HEK293 (cell line): ENCODE results near the gene CDCA3.
A peak's percentile ranks its signal among the peaks of the same experiment; 100 is the strongest.

Experiments
- EGR2 ChIP-seq: fragments of 450-650 bp; formaldehyde crosslinking; IDR thresholded peaks from 2 replicates; pipeline ENCODE4 v1.5.1; 2016; ENCODE audit warnings: low read depth, missing biosample characterization, missing genetic modification characterization
- KLF1 ChIP-seq: fragments of 450-650 bp; formaldehyde crosslinking; IDR thresholded peaks from 2 replicates; pipeline ENCODE4 v1.5.1; 2016; ENCODE audit warnings: missing biosample characterization, missing genetic modification characterization
- KLF17 ChIP-seq: fragments of 450-650 bp; formaldehyde crosslinking; IDR thresholded peaks from 2 replicates; pipeline ENCODE4 v1.5.1; 2016; ENCODE audit warnings: missing biosample characterization, missing genetic modification characterization
- KLF8 ChIP-seq: fragments of 450-650 bp; formaldehyde crosslinking; IDR thresholded peaks from 2 replicates; pipeline ENCODE4 v1.5.1; 2016; ENCODE audit warnings: missing biosample characterization, missing genetic modification characterization
- PATZ1 ChIP-seq: fragments of 450-650 bp; formaldehyde crosslinking; IDR thresholded peaks from 2 replicates; pipeline ENCODE4 v1.5.1; 2016; ENCODE audit warnings: missing biosample characterization, missing genetic modification characterization
- SP2 ChIP-seq: fragments of 450-650 bp; formaldehyde crosslinking; IDR thresholded peaks from 2 replicates; pipeline ENCODE4 v1.5.1; 2016; ENCODE audit warnings: missing biosample characterization, missing genetic modification characterization
- ZBTB17 ChIP-seq: fragments of 450-650 bp; formaldehyde crosslinking; IDR thresholded peaks from 2 replicates; pipeline ENCODE4 v1.5.1; 2016; ENCODE audit warnings: missing biosample characterization, missing genetic modification characterization
- ZBTB20 ChIP-seq: fragments of 450-650 bp; formaldehyde crosslinking; IDR thresholded peaks from 2 replicates; pipeline ENCODE4 v1.5.1; 2016; ENCODE audit warnings: missing biosample characterization, missing genetic modification characterization
- ZBTB8A ChIP-seq: fragments of 450-650 bp; formaldehyde crosslinking; IDR thresholded peaks from 2 replicates; pipeline ENCODE4 v1.5.1; 2016; ENCODE audit warnings: missing biosample characterization, missing genetic modification characterization
- ZEB2 ChIP-seq: fragments of 450-650 bp; formaldehyde crosslinking; IDR thresholded peaks from 2 replicates; pipeline ENCODE4 v1.5.1; 2016; ENCODE audit warnings: missing biosample characterization, missing genetic modification characterization
- ZNF155 ChIP-seq: fragments of 450-650 bp; formaldehyde crosslinking; IDR thresholded peaks from 2 replicates; pipeline ENCODE4 v1.5.1; 2016; ENCODE audit warnings: missing biosample characterization, missing genetic modification characterization
- ZNF157 ChIP-seq: fragments of 450-650 bp; formaldehyde crosslinking; IDR thresholded peaks from 2 replicates; pipeline ENCODE4 v1.5.1; 2016; ENCODE audit warnings: missing biosample characterization, missing genetic modification characterization
- ZNF223 ChIP-seq: fragments of 450-650 bp; formaldehyde crosslinking; IDR thresholded peaks from 2 replicates; pipeline ENCODE4 v1.5.1; 2016; ENCODE audit warnings: missing biosample characterization, missing genetic modification characterization
- ZNF239 ChIP-seq: fragments of 450-650 bp; formaldehyde crosslinking; IDR thresholded peaks from 2 replicates; pipeline ENCODE4 v1.5.1; 2016; ENCODE audit warnings: missing biosample characterization, missing genetic modification characterization
- ZNF24 ChIP-seq: fragments of 450-650 bp; formaldehyde crosslinking; IDR thresholded peaks from 2 replicates; pipeline ENCODE4 v1.5.1; 2016; ENCODE audit warnings: missing biosample characterization, missing genetic modification characterization
- ZNF341 ChIP-seq: fragments of 450-650 bp; formaldehyde crosslinking; IDR thresholded peaks from 2 replicates; pipeline ENCODE4; 2016; ENCODE audit warnings: low read depth, missing biosample characterization, missing genetic modification characterization
- ZNF362 ChIP-seq: fragments of 450-650 bp; formaldehyde crosslinking; IDR thresholded peaks from 2 replicates; pipeline ENCODE4 v1.5.1; 2016; ENCODE audit warnings: missing biosample characterization, missing genetic modification characterization
- ZNF426 ChIP-seq: fragments of 450-650 bp; formaldehyde crosslinking; IDR thresholded peaks from 2 replicates; pipeline ENCODE4 v1.5.1; 2017; ENCODE audit warnings: missing biosample characterization, missing genetic modification characterization, mild to moderate bottlenecking, inconsistent platforms, moderate library complexity
- ZNF521 ChIP-seq: fragments of 450-650 bp; formaldehyde crosslinking; IDR thresholded peaks from 2 replicates; pipeline ENCODE4 v1.5.1; 2017; ENCODE audit warnings: missing biosample characterization, mild to moderate bottlenecking, missing genetic modification characterization
- ZNF558 ChIP-seq: fragments of 450-650 bp; formaldehyde crosslinking; IDR thresholded peaks from 2 replicates; pipeline ENCODE4 v1.5.1; 2016; ENCODE audit warnings: missing biosample characterization, missing genetic modification characterization
- ZNF561 ChIP-seq: fragments of 450-650 bp; IDR thresholded peaks from 2 replicates; pipeline ENCODE4 v1.5.1; 2018; ENCODE audit warnings: missing biosample characterization, missing genetic modification characterization, borderline replicate concordance
- ZNF600 ChIP-seq: fragments of 450-650 bp; formaldehyde crosslinking; IDR thresholded peaks from 2 replicates; pipeline ENCODE4 v1.5.1; 2016; ENCODE audit warnings: missing biosample characterization, missing genetic modification characterization
- ZNF629 ChIP-seq: fragments of 450-650 bp; formaldehyde crosslinking; IDR thresholded peaks from 2 replicates; pipeline ENCODE4 v1.5.1; 2017; ENCODE audit warnings: missing biosample characterization, missing genetic modification characterization
- ZNF645 ChIP-seq: fragments of 450-650 bp; formaldehyde crosslinking; IDR thresholded peaks from 2 replicates; pipeline ENCODE4; 2016; ENCODE audit warnings: missing biosample characterization, missing genetic modification characterization
- ZNF692 ChIP-seq: fragments of 450-650 bp; formaldehyde crosslinking; IDR thresholded peaks from 2 replicates; pipeline ENCODE4 v1.5.1; 2016; ENCODE audit warnings: missing biosample characterization, missing genetic modification characterization
- ZNF704 ChIP-seq: fragments of 450-650 bp; formaldehyde crosslinking; IDR thresholded peaks from 2 replicates; pipeline ENCODE4 v1.5.1; 2016; ENCODE audit warnings: missing biosample characterization, missing genetic modification characterization
- ZNF768 ChIP-seq: fragments of 450-650 bp; formaldehyde crosslinking; IDR thresholded peaks from 2 replicates; pipeline ENCODE4 v1.5.1; 2018; ENCODE audit warnings: missing biosample characterization, mild to moderate bottlenecking, missing genetic modification characterization
- ZNF837 ChIP-seq: fragments of 450-650 bp; formaldehyde crosslinking; IDR thresholded peaks from 2 replicates; pipeline ENCODE4 v1.5.1; 2016; ENCODE audit warnings: missing biosample characterization, missing genetic modification characterization
- ZSCAN30 ChIP-seq: fragments of 450-650 bp; IDR thresholded peaks from 2 replicates; pipeline ENCODE4 v1.5.1; 2018; ENCODE audit warnings: missing biosample characterization, mild to moderate bottlenecking, missing genetic modification characterization, moderate library complexity
- TF ChIP-seq, protein P1 (sequence below): fragments of 450-650 bp; formaldehyde crosslinking; IDR thresholded peaks from 2 replicates; pipeline ENCODE4 v1.5.1; 2016; ENCODE audit warnings: missing biosample characterization, missing genetic modification characterization

The CDCA3 gene

DNA sequence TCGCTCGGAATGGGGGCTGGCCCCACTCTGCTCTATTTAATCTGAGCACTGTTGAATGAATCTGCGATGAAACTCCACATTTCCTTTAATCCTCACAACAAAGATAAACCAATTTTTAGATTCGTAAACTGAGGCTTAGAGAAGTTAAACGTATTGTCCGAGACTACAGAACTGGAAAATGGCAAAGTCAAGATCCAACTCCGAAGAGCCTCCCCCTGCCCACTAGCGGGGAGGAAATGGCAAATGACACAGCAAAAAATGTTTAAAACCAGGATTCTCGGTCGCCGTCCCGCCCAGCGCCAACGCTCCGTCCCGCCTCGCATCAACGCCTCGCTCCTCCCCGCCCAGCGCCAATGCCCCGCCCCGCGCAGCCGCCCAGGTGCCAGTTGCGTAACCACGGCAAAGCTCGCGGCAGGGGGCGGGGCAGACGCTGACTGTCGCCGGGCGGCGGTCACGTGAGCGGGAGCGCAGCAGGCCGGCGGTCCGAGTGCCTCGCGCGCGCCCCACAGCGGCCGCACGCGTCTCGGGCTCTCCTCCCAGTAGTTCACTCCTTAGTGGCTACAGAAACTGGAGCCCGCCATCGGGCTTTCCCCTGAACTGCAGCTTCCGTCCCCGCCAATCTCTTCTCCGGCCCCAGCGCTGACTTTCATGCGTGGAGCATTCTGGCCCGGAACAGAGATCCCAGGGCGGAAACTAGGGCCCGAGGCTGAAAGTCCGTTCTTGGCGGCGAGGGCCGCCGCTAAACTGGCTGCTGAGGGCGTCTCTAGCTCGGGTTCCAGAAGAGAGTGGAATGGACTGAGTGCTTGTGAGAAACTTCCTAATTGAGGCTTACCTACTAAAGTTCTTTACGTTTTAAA, 39.9 kb upstream of the CDCA3 start (continued):
- TF ChIP-seq KLF17 = peak; percentile 71
- TF ChIP-seq ZNF837 (tag by site-specific recombination) = no peak
- TF ChIP-seq ZNF155 (tag by site-specific recombination) = no peak
- peak; percentile 92 for TF ChIP-seq ZEB2 (tag by site-specific recombination)
- peak; percentile 87 for TF ChIP-seq KLF1 (tag by site-specific recombination)
- TF ChIP-seq ZNF239 (tag by site-specific recombination) = no peak
- peak; percentile 51; the same call in 1 of the 2 replicates for TF ChIP-seq ZNF24 (tag by site-specific recombination)
- no peak for TF ChIP-seq ZNF768 (tag by site-specific recombination)
- TF ChIP-seq ZNF645 (tag by site-specific recombination) = no peak
- peak; percentile 96 for TF ChIP-seq SP2 (tag by site-specific recombination)
- peak; percentile 95 for TF ChIP-seq ZBTB8A (tag by site-specific recombination)
- peak; percentile 69 for TF ChIP-seq ZNF629 (tag by site-specific recombination)
- TF ChIP-seq ZSCAN30 (tag by site-specific recombination) = peak; percentile 92
- no peak for TF ChIP-seq ZNF426 (tag by site-specific recombination)
- 0 out of 2 replicates have a peak, but pooled peaks have one; percentile 49 for TF ChIP-seq ZNF362 (tag by site-specific recombination)
- TF ChIP-seq ZNF223 (tag by site-specific recombination) = no peak
- peak; percentile 76 for TF ChIP-seq PATZ1
- TF ChIP-seq ZNF341 (tag by site-specific recombination) = peak; percentile 62
- TF ChIP-seq ZNF600 (tag by site-specific recombination) = 0 out of 2 replicates have a peak, but pooled peaks have one; percentile 62
- no peak for TF ChIP-seq ZNF157 (tag by site-specific recombination)
- peak; percentile 85 for TF ChIP-seq KLF8 (tag by site-specific recombination)
- no peak for TF ChIP-seq ZNF521 (tag by site-specific recombination)
- peak; percentile 94 for TF ChIP-seq ZNF561
- TF ChIP-seq ZBTB17 (tag by site-specific recombination) = peak; percentile 76
- TF ChIP-seq ZNF692 (tag by site-specific recombination) = no peak; the same call in 1 of the 2 replicates
- no peak for TF ChIP-seq ZNF704
- TF ChIP-seq ZNF558 (tag by site-specific recombination) = no peak
- TF ChIP-seq, protein P1, sequence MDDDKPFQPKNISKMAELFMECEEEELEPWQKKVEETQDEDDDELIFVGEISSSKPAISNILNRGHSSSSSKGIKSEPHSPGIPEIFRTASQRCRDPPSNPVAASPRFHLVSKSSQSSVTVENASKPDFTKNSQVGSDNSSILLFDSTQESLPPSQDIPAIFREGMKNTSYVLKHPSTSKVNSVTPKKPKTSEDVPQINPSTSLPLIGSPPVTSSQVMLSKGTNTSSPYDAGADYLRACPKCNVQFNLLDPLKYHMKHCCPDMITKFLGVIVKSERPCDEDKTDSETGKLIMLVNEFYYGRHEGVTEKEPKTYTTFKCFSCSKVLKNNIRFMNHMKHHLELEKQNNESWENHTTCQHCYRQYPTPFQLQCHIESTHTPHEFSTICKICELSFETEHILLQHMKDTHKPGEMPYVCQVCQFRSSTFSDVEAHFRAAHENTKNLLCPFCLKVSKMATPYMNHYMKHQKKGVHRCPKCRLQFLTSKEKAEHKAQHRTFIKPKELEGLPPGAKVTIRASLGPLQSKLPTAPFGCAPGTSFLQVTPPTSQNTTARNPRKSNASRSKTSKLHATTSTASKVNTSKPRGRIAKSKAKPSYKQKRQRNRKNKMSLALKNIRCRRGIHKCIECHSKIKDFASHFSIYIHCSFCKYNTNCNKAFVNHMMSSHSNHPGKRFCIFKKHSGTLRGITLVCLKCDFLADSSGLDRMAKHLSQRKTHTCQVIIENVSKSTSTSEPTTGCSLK (tag by site-specific recombination) = no peak
- TF ChIP-seq ZBTB20 (tag by site-specific recombination) = peak; percentile 52; the same call in 1 of the 2 replicates
- peak; percentile 91 for TF ChIP-seq EGR2
